K562 (cell line): Measurements from ENCODE around the gene CASP6. TPM values are rescaled to one million over a fixed set of nuclear protein-coding genes. Genes with fewer than 3 reads are reported as not detected.

Experiments
- CREB3 ChIP-seq: fragments of 450-650 bp; conservative IDR thresholded peaks from 2 replicates; pipeline ENCODE4 v1.6.1; 2016; ENCODE audit warnings: missing genetic modification characterization, low read depth, mild to moderate bottlenecking, missing compliant biosample characterization, moderate library complexity
- FOXP4 ChIP-seq: sonication (generic); formaldehyde crosslinking; IDR thresholded peaks from 2 replicates; pipeline ENCODE4 v1.8.0; 2022; ENCODE audit warnings: mild to moderate bottlenecking, missing genetic modification reagents, borderline replicate concordance
- HMBOX1 ChIP-seq: sonication (generic); IDR thresholded peaks from 2 replicates; pipeline ENCODE4 v1.6.1; 2016
- MAFG ChIP-seq: fragments of 450-650 bp; conservative IDR thresholded peaks from 2 replicates; pipeline ENCODE4 v1.6.1; 2016; ENCODE audit warnings: missing genetic modification characterization, missing compliant biosample characterization
- MGA ChIP-seq: fragments of 450-650 bp; IDR thresholded peaks from 2 replicates; pipeline ENCODE4 v1.6.1; 2016; ENCODE audit warnings: mild to moderate bottlenecking, moderate library complexity
- SMARCA4 ChIP-seq: fragments of 450-650 bp; IDR thresholded peaks from 2 replicates; pipeline ENCODE4 v1.6.1; 2016
- SMARCC2 ChIP-seq: fragments of 450-650 bp; IDR thresholded peaks from 2 replicates; pipeline ENCODE4 v1.6.1; 2017; ENCODE audit warnings: antibody characterized with exemption, moderate library complexity, mild to moderate bottlenecking, low read depth
- TRIM28 ChIP-seq: fragments of 450-650 bp; IDR thresholded peaks from 2 replicates; pipeline ENCODE4 v1.6.1; 2017
- ZNF140 ChIP-seq: fragments of 250-450 bp; sonication (Bioruptor Pico); IDR thresholded peaks from 2 replicates; pipeline ENCODE4 v1.8.0; 2021; ENCODE audit warnings: moderate library complexity, mild to moderate bottlenecking, inconsistent platforms
- ZNF436 ChIP-seq: fragments of 250-450, 450-650 bp; sonication (Bioruptor Pico); formaldehyde crosslinking; IDR thresholded peaks from 2 replicates; pipeline ENCODE4 v1.7.0; 2020; ENCODE audit warnings: mild to moderate bottlenecking
- ZNF766 ChIP-seq: fragments of 200-800 bp; sonication (Bioruptor generic); conservative IDR thresholded peaks from 2 replicates; pipeline ENCODE4 v1.6.1; 2016; ENCODE audit warnings: missing genetic modification characterization, missing compliant biosample characterization
- polyA plus RNA-seq, 8 experiments: library from polyadenylated mRNA; depleted of rRNA in 4 of 8; stranded (reverse) in 5 of 8; unstranded in 3 of 8; fragments of >200 nt; fragmentation: Nextera tagmentation in 2 of 8; fragmentation: Illumina TruSeq in 1 of 8; extraction: Ambion mirVana in 2 of 8; extraction: Trizol in 1 of 8; gene quantifications; 2 replicates each; pipeline versions ENCODE4 v1.2.1 to v1.2.3, GENCODE V29; 2011 to 2014; ENCODE audit warnings: inconsistent platforms in 1 of 8, missing spikeins in 1 of 8
- total RNA-seq, 7 experiments: library from RNA; depleted of rRNA in 6 of 7; stranded (reverse); fragments of >200 nt in 6 of 7; fragmentation: Illumina TruSeq in 2 of 7; extraction: Trizol in 2 of 7; gene quantifications; 2 replicates each; pipeline versions ENCODE4 v1.2.1 to v1.2.3, GENCODE V29; 2011 to 2021; ENCODE audit warnings: low replicate concordance in 1 of 7

Gene CASP6
- total and polyA plus RNA-seq, 9 of the 15 experiments (the other 6 are each of a cell fraction or from before 2014, with no cell fraction given), result 20.8 to 72.7 (median 39.1) TPM

- peak; percentile 65 for TF ChIP-seq MGA
- TF ChIP-seq HMBOX1, result 0 out of 2 replicates have a peak, but pooled peaks have one; percentile 33
- TF ChIP-seq CREB3, result 0 out of 2 replicates have a peak, but pooled peaks have one; percentile 3
- TF ChIP-seq FOXP4 (CRISPR knock-in tag), result no peak
- TF ChIP-seq SMARCC2, result 0 out of 2 replicates have a peak, but pooled peaks have one; percentile 23
- TF ChIP-seq ZNF766 (CRISPR knock-in tag), result 0 out of 2 replicates have a peak, but pooled peaks have one; percentile 18
- no peak for TF ChIP-seq ZNF140 (CRISPR knock-in tag)
- 0 out of 2 replicates have a peak, but pooled peaks have one; percentile 47 for TF ChIP-seq TRIM28
- TF ChIP-seq MAFG (tag), result peak; percentile 10; the same call in 1 of the 2 replicates
- TF ChIP-seq ZNF436 (CRISPR knock-in tag), result no peak
- peak; percentile 64; the same call in 1 of the 2 replicates for TF ChIP-seq SMARCA4
Measured at GRCh38 chr4:109735566-109736365, 32.5 kb upstream of the CASP6 start (continued).
